Neural cell (in vitro differentiated cells): ENCODE measurements around the gene RCN1.

ENCODE experiments used
- EP300 ChIP-seq: fragments of 450-650 bp; conservative IDR thresholded peaks from 2 replicates; pipeline ENCODE4 v1.6.1; 2014; ENCODE audit warnings: antibody characterized with exemption, mild to moderate bottlenecking, moderate library complexity; ENCODE audit not compliant: poor library complexity, severe bottlenecking
- EZH2 ChIP-seq: fragments of 200-600, 300-800 bp; shearing (Covaris generic), sonication (generic); IDR thresholded peaks from 2 replicates; pipeline ENCODE4 v1.6.1; 2014; ENCODE audit warnings: antibody characterized with exemption, low read length, borderline replicate concordance, mild to moderate bottlenecking; ENCODE audit not compliant: insufficient read depth, poor library complexity, severe bottlenecking
- MXI1 ChIP-seq: fragments of 450-650 bp; conservative IDR thresholded peaks from 2 replicates; pipeline ENCODE4 v1.6.1; 2014; ENCODE audit warnings: antibody characterized with exemption, mild to moderate bottlenecking; ENCODE audit not compliant: poor library complexity, severe bottlenecking
- POLR2AphosphoS5 ChIP-seq: IDR thresholded peaks from 2 replicates; pipeline ENCODE4 v1.6.1; 2012
- RAD21 ChIP-seq: fragments of 450-650 bp; conservative IDR thresholded peaks from 2 replicates; pipeline ENCODE4 v1.6.1; 2014; ENCODE audit warnings: antibody characterized with exemption, mild to moderate bottlenecking, moderate library complexity
- SMC3 ChIP-seq: fragments of 450-650 bp; conservative IDR thresholded peaks from 2 replicates; pipeline ENCODE4 v1.6.1; 2014; ENCODE audit warnings: antibody characterized with exemption, mild to moderate bottlenecking, moderate library complexity; ENCODE audit not compliant: poor library complexity
- TAF1 ChIP-seq: IDR thresholded peaks from 2 replicates; pipeline ENCODE4 v1.6.1; 2012; ENCODE audit warnings: low read depth
- TF ChIP-seq, protein P1 (sequence below): fragments of 450-650 bp; IDR thresholded peaks from 2 replicates; pipeline ENCODE4 v1.5.1; 2014; ENCODE audit warnings: antibody characterized with exemption, mild to moderate bottlenecking, moderate library complexity; ENCODE audit not compliant: poor library complexity, severe bottlenecking
- TF ChIP-seq, protein P2 (sequence below): IDR thresholded peaks from 2 replicates; pipeline ENCODE4 v1.6.1; 2012; ENCODE audit warnings: borderline replicate concordance

- TF ChIP-seq EZH2 = no peak
- TF ChIP-seq POLR2AphosphoS5 = no peak
- TF ChIP-seq, protein P1, sequence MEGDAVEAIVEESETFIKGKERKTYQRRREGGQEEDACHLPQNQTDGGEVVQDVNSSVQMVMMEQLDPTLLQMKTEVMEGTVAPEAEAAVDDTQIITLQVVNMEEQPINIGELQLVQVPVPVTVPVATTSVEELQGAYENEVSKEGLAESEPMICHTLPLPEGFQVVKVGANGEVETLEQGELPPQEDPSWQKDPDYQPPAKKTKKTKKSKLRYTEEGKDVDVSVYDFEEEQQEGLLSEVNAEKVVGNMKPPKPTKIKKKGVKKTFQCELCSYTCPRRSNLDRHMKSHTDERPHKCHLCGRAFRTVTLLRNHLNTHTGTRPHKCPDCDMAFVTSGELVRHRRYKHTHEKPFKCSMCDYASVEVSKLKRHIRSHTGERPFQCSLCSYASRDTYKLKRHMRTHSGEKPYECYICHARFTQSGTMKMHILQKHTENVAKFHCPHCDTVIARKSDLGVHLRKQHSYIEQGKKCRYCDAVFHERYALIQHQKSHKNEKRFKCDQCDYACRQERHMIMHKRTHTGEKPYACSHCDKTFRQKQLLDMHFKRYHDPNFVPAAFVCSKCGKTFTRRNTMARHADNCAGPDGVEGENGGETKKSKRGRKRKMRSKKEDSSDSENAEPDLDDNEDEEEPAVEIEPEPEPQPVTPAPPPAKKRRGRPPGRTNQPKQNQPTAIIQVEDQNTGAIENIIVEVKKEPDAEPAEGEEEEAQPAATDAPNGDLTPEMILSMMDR = no peak
- TF ChIP-seq SMC3 = no peak
- TF ChIP-seq EP300 = no peak
- TF ChIP-seq TAF1 = no peak
- TF ChIP-seq, protein P2, sequence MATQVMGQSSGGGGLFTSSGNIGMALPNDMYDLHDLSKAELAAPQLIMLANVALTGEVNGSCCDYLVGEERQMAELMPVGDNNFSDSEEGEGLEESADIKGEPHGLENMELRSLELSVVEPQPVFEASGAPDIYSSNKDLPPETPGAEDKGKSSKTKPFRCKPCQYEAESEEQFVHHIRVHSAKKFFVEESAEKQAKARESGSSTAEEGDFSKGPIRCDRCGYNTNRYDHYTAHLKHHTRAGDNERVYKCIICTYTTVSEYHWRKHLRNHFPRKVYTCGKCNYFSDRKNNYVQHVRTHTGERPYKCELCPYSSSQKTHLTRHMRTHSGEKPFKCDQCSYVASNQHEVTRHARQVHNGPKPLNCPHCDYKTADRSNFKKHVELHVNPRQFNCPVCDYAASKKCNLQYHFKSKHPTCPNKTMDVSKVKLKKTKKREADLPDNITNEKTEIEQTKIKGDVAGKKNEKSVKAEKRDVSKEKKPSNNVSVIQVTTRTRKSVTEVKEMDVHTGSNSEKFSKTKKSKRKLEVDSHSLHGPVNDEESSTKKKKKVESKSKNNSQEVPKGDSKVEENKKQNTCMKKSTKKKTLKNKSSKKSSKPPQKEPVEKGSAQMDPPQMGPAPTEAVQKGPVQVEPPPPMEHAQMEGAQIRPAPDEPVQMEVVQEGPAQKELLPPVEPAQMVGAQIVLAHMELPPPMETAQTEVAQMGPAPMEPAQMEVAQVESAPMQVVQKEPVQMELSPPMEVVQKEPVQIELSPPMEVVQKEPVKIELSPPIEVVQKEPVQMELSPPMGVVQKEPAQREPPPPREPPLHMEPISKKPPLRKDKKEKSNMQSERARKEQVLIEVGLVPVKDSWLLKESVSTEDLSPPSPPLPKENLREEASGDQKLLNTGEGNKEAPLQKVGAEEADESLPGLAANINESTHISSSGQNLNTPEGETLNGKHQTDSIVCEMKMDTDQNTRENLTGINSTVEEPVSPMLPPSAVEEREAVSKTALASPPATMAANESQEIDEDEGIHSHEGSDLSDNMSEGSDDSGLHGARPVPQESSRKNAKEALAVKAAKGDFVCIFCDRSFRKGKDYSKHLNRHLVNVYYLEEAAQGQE = no peak
- TF ChIP-seq MXI1 = no peak
- no peak for TF ChIP-seq RAD21
Observed at GRCh38 chr11:32101791-32102190, 10.9 kb downstream of the RCN1 start.
